Heart left ventricle (tissue), 13 donors: ENCODE data around the gene USP47.

Experiments used
- POLR2A ChIP-seq, 2 donors: fragments of 450-650 bp; IDR thresholded peaks; one replicate each; pipeline ENCODE4 v1.6.1; 2017; ENCODE audit warnings: antibody characterized with exemption in 2 of 2, mild to moderate bottlenecking in 2 of 2, moderate library complexity in 2 of 2
- TF ChIP-seq, protein P1 (sequence below), 12 donors: fragments of 200-600 bp; sonication (generic) in 4 of 12; IDR thresholded peaks; one replicate each; pipeline versions ENCODE4 v1.5.0 to v1.8.0; 2018 to 2022; ENCODE audit warnings: antibody characterized with exemption in 12 of 12, mild to moderate bottlenecking in 5 of 12
- donor health status: ischemic (EF 13 %, LVEDD 7.1; RV severe dilation, severe dysfunction).
- donor health status: DM: no; HTN: yes; CAD: no.
- donor health status: DM: no; HTN: no; CAD: no.
- donor health status: ischemic (EF 25% LVEDD 6.9; RV normal size, moderate dysfunction).
- donor health status: ischemic (EF 25% LVEDD 5.7; RV mildly dilated, moderate dysfunction).
- donor health status: ischemic (EF 35%, LVEDD 5.7; RV mildly dilated, moderate dysfunction).
- donor health status: nonischemic (EF 11% LVEDD 7.7; RV severe dilation, severe dysfunction).
- donor health status: DM: yes; HTN: yes; CAD: no.
- donor health status: PGD.
- donor health status: ischemic (EF 29% LVEDD 5.4; RV normal size, mild dysfunction).
- donor health status: nonischemic (EF 23%, LVEDD 6.1; RV moderate dilation, normal function).

DNA sequence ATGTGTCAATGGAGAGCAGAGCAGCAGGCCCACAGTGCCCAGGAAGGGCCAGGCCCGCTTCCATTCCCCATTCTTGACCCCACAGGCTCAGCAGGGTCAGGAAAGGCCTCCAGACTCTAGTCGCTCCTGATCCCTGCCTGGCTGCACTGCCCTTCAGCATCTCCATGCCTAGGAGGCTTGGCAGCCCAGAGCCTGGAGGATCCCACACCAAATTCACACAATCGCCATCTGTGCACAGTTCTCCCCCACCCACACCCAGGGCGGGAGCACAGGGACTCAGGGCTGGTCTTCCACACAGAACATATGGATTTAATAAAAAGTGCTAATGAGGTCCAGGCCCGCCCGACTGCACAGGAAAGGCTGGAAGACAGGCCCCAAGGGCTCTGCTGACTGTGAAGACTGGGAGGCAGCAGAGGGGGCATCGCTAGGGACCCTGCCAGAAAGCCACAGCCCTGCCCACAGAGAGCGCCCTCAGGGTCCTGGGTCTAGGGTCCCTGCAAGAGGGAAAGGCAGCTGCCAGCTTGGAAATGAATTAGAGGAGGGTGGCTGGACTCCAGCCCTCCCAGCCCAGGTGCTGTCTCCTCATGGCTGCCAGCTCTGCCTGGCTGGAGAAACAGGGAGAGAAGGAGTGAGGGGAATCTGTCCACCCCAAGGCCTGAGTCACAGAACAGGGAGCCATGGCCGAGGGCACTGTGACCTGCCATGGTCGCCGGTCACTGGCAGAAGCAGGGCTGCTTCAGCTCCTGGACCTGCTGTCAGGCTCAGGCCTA is 126.9 kb downstream of the USP47 start:
- TF ChIP-seq, protein P1, sequence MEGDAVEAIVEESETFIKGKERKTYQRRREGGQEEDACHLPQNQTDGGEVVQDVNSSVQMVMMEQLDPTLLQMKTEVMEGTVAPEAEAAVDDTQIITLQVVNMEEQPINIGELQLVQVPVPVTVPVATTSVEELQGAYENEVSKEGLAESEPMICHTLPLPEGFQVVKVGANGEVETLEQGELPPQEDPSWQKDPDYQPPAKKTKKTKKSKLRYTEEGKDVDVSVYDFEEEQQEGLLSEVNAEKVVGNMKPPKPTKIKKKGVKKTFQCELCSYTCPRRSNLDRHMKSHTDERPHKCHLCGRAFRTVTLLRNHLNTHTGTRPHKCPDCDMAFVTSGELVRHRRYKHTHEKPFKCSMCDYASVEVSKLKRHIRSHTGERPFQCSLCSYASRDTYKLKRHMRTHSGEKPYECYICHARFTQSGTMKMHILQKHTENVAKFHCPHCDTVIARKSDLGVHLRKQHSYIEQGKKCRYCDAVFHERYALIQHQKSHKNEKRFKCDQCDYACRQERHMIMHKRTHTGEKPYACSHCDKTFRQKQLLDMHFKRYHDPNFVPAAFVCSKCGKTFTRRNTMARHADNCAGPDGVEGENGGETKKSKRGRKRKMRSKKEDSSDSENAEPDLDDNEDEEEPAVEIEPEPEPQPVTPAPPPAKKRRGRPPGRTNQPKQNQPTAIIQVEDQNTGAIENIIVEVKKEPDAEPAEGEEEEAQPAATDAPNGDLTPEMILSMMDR (IDR thresholded peaks at IDR 0.05), result no peak
- no peak for TF ChIP-seq POLR2A (IDR thresholded peaks at IDR 0.05)
